HG03520 (cell line): ENCODE data around the gene NTF4.

Source experiments
- ATAC-seq: cut with Tn5 transposase; IDR thresholded peaks from one replicate; pipeline ENCODE4 v1.9.1; 2021; ENCODE audit warnings: mild to moderate bottlenecking, moderate library complexity; ENCODE audit not compliant: unreplicated experiment

The NTF4 gene

GRCh38 chr19:49064768-49065611 is at the start of gene NTF4:
NTF4 (minus strand) TSS chr19:49064818; CDS start chr19:49061997, 2,821 bp downstream.
- ATAC-seq = no peak

GRCh38 chr19:49113762-49114629 is 49.4 kb upstream of the NTF4 start, which contains the start of gene LIN7B:
LIN7B (plus strand) TSS chr19:49114370; CDS start chr19:49114405, 35 bp downstream.
- no peak for ATAC-seq

DNA sequence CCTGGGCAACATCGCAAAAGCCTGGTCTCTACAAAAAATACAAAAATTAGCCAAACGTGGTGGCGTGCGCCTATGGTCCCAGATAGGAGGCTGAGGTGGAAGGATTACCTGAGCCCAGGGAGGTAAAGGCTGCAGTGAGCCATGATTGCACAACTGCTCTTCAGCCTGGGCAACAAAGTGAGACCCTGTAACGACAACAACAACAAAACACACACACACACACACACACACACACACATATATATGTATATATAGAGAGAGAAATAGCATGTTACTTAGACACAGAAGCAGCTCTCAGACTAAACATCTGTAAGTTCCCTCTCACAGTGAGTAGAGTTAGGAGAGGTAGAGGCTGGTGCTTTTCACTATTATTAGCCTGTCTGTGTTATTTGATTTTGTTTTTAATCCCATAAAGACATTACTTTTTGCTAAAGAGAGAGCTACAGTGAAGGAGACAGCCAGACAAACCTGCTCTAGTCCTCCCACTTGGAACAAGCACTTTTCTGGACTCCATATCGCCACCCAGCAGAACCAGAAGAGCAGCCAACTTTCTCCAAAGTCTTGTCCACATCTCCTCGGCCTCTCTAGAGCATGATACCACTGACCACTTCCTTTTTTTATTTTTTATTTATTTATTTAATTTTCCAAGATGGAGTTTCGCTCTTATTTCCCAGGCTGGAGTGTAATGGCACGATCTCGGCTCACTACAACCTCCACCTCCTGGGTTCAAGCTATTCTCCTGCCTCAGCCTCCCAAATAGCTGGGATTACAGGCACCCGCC is 46.8 kb upstream of the NTF4 start:
- no peak for ATAC-seq

DNA sequence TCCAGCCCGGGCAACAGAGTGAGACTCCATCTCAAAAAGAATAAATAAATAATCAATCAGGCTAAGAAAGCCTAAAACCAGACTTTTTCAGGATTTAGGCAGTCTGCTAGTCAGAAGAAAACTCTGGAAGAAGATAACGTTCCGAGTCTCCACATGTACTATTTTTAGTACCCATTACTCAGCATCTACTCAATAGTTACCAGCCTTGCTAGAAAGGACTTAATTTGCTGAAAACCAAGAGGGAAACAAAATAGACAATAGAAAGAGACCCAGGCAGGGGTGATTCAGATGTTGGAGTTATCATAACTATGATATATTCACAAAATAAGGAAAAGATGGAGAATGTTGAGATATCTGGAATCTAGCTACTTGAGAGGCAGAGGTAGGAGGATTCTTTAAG is 45.9 kb upstream of the NTF4 start:
- ATAC-seq = no peak

DNA sequence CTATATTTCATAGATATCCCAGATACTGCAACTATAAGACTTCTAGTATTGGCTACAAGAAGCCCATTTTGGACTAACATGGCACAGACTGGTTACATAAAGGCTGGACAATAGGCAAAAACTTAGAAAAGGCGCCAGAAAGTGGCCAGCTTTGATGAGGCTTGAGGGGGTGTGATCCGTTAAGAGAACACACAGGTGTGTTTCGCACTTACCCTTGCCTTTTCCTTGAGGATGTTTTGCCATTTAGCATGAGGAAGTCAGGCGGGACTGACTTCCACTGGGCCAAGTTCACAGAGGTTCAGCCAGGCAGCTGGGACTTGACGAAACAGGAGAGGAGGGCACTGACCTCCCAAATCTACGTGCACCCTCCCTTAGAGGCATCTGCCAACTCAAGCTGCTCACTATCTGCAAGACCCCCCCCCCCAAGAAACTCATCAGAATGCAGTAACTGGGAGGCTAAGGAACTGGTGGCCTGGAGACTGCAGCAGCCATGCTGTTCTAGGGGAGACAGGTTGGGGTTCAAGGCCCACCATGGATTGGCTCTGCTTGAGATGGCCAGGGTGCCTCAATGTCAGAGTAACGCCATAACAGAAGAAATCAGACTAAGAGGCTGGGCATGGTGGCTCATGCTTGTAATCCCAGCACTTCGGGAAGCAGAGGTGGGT is 45.1 kb upstream of the NTF4 start:
- ATAC-seq = no peak

GRCh38 chr19:49109051-49109450 is 44.4 kb upstream of the NTF4 start:
- ATAC-seq = no peak

GRCh38 chr19:49107625-49108459 is 43.2 kb upstream of the NTF4 start:
- no peak for ATAC-seq

DNA sequence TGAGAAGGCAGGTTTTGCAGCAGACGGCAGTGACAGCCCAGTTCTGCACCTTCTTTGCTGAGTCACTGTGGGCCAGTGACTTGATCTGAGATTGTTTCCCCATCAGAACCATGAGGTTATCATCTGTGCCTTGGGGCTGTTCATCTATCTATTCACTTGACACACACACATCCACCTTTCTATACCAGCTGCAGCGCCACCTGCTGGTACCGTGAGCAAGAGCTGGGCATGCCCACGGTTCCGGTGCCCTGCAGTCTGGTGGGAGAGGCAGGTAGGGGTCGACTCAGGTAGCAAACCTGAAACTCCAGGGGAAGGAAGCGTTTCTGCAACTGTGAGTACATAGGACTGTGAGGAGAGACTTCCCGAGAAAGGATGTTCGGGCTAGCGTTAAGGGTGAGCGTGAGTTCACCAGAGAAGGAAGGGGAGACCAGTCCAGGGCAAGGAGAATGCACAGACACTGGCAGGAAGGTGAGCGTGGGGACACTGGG is 42.1 kb upstream of the NTF4 start:
- no peak for ATAC-seq

DNA sequence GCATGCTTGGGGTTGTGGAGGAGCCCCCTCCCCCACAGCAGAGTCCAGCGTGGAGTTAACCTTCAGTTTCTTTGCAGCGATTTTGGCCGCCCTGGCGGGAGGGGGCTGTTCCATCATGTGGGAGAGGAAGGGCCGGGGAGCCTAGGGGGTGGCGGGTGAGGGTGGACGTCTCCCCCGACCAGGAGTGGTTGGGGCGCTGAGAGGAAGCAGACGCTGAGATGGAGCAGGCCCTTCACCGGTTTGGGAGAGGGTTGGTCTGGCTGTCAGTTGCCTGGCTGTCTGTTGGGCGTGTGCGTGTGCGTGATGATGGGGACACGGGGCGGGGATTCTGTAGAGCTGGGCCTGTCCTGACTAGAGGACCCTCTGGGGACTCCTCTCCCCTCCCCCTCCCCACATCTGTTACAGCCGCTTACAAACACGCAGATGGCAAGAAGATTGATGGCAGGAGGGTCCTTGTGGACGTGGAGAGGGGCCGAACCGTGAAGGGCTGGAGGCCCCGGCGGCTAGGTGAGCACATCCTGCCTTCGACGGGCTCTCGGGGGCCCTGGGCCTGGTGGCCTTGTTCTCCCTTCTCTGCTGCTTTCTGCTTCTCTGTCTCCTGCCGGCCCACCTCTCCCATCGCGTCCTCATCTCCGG is 39.7 kb upstream of the NTF4 start:
- ATAC-seq = no peak

DNA sequence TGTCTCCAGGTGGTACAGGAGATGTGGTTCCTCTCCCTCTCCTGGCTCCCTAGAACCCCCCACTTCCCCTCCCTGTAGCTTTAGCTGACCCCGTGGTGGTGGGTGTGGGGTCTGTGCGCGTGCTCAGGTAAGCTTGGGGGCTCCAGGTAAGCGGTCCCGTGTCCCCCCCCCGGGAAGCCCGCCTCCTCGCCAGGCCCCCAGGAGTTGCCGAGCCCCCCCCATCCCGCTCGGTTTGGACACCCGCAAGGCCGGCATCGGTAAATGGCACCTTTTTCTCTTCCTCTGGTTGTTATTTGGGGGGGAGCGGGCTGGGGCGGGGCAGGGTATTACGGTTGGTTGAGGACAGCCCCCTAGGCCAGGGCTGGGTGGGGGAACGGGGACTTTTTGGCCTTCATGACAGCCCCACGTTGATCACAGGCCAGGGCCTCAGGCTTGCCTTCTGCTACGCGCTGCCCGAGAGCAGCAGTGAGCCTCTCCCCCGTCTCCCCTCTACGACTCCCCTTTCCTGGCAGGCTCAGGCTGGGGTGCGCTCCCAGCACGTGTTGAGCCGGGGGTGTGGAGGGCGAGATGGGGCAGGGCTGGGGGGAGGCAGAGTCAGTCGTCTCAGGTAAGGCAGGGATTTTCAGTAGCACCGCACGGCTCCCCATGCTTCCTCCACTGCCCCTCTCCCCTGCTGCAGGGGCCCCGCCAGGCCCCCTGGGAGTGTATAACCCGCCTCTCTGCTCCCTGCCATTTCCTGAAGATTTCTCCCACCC is 38.9 kb upstream of the NTF4 start:
- ATAC-seq = no peak

- no peak for ATAC-seq
Measured at GRCh38 chr19:49102303-49102702, 37.7 kb upstream of the NTF4 start.

DNA sequence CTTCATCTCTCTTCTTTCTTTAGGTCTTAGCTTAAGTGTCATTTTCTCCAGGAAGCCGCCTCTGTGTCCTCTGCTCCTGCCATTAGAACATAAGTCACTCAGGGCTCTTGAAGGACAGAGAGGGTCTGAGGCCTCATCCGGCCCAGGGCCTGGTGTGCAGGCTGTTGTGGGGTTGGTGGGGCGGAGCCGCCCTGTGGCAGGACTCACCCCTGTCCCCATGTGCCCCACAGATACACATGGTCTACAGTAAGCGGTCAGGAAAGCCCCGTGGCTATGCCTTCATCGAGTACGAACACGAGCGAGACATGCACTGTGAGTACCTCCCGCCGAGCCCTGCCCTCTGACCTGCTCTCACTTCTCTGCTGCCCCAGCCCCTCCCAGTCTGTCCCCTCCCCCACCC is 36.5 kb upstream of the NTF4 start:
- ATAC-seq = no peak

DNA sequence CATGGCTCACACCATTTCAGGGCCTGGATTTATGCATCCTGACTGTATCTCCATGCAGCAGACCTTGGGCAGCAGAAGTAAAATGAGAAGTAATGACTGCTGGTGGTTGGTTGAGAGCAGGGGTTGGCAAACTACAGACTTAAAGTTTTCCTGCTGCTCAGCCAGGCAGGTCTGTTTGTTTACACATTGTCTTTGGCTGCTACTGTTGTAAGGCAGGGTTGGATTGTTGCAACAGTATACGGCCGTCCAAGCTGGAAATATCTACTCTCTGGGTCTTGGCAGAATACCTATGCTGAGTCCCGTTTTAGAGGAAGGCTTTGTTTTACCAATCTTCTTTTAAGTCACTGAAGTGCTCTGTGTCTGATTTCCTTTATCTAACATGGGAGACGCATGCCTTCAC is 34.2 kb upstream of the NTF4 start:
- ATAC-seq = no peak

- no peak for ATAC-seq
Measured at GRCh38 chr19:49097453-49098288, 33.1 kb upstream of the NTF4 start.

- ATAC-seq = no peak
Measured at GRCh38 chr19:49094505-49095482, 30.2 kb upstream of the NTF4 start.

- ATAC-seq = no peak
Measured at GRCh38 chr19:49092686-49093085, 28.1 kb upstream of the NTF4 start.
